Progenitor cell of endocrine pancreas (in vitro differentiated cells): Measurements from ENCODE around the gene CLEC18B. TPM values are rescaled to one million over a fixed set of nuclear protein-coding genes. Genes with fewer than 3 reads are reported as not detected.

Experiments
- DNase-seq: peaks from one replicate; pipeline ENCODE4 v3.0.0; 2021; ENCODE audit warnings: low spot score; ENCODE audit not compliant: unreplicated experiment
- H3K27ac Mint-ChIP-seq: 2 replicates; pipeline ENCODE4 v1.8.0; 2021; ENCODE audit warnings: mild to moderate bottlenecking, moderate library complexity, mixed read lengths
- H3K27me3 Mint-ChIP-seq: 2 replicates; pipeline ENCODE4 v1.8.0; 2021; ENCODE audit warnings: mixed read lengths
- H3K36me3 Mint-ChIP-seq: 2 replicates; pipeline ENCODE4 v1.8.0; 2022; ENCODE audit warnings: mixed read lengths; ENCODE audit not compliant: insufficient read depth
- H3K4me1 Mint-ChIP-seq: 2 replicates; pipeline ENCODE4 v1.8.0; 2021; ENCODE audit warnings: low read depth, mixed read lengths
- H3K4me3 Mint-ChIP-seq: 2 replicates; pipeline ENCODE4 v1.8.0; 2021; ENCODE audit warnings: low read depth, mild to moderate bottlenecking, moderate library complexity, mixed read lengths
- H3K9me3 Mint-ChIP-seq: 2 replicates; pipeline ENCODE4 v1.8.0; 2021; ENCODE audit warnings: low read depth, mixed read lengths
- CTCF ChIP-seq: fragments of 200-600 bp; sonication (generic); IDR thresholded peaks from one replicate; pipeline ENCODE4 v1.5.0; 2021; ENCODE audit warnings: antibody characterized with exemption, mild to moderate bottlenecking; ENCODE audit not compliant: unreplicated experiment
- total RNA-seq: library from RNA; stranded (reverse); gene quantifications from 2 replicates; pipeline ENCODE4 v1.2.1, GENCODE V29; 2021

CLEC18B gene
- total RNA-seq, 1 donor from 2014 or later, result 3.0 TPM

- Mint-ChIP-seq H3K9me3 (no peaks in the 10 kb centered on the region), H3K4me3 (no peak overlapping the region), H3K27ac (no peak overlapping the region), H3K36me3 (peaks cover 51% of the 10 kb centered on the region), H3K4me1 (no peaks in the 10 kb centered on the region), H3K27me3 (no peaks in the 10 kb centered on the region)
- no peak for TF ChIP-seq CTCF
- DNase-seq, result no peak
Observed at GRCh38 chr16:74465281-74465680, 44.0 kb upstream of the CLEC18B start.

DNA sequence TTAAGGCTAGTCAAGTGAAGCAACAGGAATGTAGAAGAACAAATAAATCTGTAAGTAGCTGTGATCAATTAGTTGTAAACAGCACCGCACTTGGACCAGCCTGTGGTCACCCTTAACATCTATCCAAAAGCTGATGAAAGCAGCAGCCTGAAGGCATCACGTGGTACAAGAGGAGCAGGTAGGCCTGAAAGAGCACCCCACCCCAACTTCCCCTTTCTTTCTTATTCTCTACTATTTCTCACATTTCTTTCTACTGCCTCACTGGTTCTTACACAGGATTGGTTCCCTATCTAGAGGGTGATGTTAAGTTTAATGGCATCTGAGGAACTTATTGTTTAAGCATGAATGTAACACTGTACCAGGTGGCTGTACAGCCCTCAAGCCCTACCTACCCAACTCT is 42.6 kb upstream of the CLEC18B start:
- Mint-ChIP-seq H3K27ac (peak overlapping the region; percentile 92), H3K27me3 (no peaks in the 10 kb centered on the region), H3K4me1 (no peaks in the 10 kb centered on the region), H3K36me3 (peaks cover 49% of the 10 kb centered on the region), H3K4me3 (no peak overlapping the region), H3K9me3 (no peaks in the 10 kb centered on the region)
- TF ChIP-seq CTCF, result no peak
- no peak for DNase-seq

DNA sequence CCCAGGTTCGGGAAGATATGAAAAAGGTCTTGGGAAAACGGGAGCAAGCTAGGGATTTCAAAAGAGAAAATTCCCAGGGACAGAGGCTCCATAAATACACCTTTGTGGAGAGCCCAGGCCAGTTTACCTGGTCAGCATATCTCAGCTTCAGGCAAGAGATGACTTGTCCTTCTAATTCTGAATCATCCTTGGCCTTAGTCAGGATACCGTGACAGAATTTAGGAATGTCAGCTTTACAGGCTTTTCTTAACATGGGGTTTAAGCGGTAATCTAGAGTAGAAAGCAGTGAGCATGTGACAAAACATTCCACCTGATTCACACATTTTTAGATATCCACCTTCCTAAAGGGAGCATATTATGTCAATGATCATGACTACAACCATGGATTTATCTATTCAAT is 41.1 kb upstream of the CLEC18B start:
- Mint-ChIP-seq H3K27me3 (no peaks in the 10 kb centered on the region), H3K27ac (peak overlapping the region; percentile 37), H3K9me3 (no peaks in the 10 kb centered on the region), H3K4me3 (no peak overlapping the region), H3K36me3 (peaks cover 52% of the 10 kb centered on the region), H3K4me1 (no peaks in the 10 kb centered on the region)
- no peak for DNase-seq
- no peak for TF ChIP-seq CTCF

DNA sequence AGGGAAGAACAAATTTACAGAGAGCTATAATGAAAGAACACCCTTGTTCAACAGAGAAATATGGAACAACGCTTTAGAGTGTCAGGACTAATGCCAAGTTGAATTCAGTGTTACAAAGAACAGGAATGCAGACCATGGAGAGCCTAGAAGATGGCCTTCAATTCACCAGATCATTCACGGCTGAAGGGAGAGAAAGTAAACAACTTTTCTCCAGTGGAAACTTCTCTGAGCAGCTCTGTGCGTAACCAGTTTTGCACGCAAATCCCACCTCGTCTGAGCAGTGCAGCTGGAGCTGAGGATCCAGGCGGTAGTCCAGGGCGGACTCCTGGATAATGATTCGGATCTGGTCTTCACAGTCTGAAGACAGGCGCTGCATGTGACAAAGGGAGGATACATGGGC is 40.5 kb upstream of the CLEC18B start:
- no peak for DNase-seq
- no peak overlapping the region for H3K27ac Mint-ChIP-seq
- H3K36me3 Mint-ChIP-seq, result peaks cover 49% of the 10 kb centered on the region
- TF ChIP-seq CTCF, result no peak
- no peaks in the 10 kb centered on the region for H3K4me1 Mint-ChIP-seq
- H3K9me3 Mint-ChIP-seq, result no peaks in the 10 kb centered on the region
- H3K4me3 Mint-ChIP-seq, result no peak overlapping the region
- no peaks in the 10 kb centered on the region for H3K27me3 Mint-ChIP-seq

DNA sequence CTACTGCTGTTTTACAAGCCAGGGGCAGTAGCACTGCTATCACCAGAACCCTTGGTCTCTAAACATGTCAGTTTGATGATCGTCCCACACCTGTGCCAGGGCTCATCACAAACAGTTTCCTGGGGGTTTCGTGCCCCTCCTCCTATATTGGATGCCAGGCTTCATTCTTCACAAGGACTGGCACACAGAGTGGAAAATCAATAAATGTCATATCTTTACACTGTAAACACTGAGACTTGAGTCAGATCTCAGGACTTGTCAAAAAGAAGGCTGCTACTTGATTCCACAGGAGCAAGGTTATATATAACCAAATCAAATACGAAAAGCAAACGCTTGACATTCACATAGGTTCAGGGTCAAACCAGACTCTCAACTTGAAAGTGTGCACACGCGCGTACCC is 39.3 kb upstream of the CLEC18B start:
- Mint-ChIP-seq H3K27ac (peak overlapping the region; percentile 52), H3K4me3 (no peak overlapping the region), H3K27me3 (no peaks in the 10 kb centered on the region), H3K36me3 (peaks cover 47% of the 10 kb centered on the region), H3K4me1 (no peaks in the 10 kb centered on the region), H3K9me3 (no peaks in the 10 kb centered on the region)
- no peak for DNase-seq
- no peak for TF ChIP-seq CTCF
